Panc1 (cell line): ENCODE data around the gene PRKCQ. TPM values are rescaled to one million over a fixed set of nuclear protein-coding genes. Genes with fewer than 3 reads are reported as not detected.

Experiments used
- ATAC-seq: fragments of 200-7000 bp; cut with Tn5 transposase; 2 replicates; pipeline ENCODE4 v1.9.1; 2020; ENCODE audit warnings: mild to moderate bottlenecking, moderate library complexity
- BruUV-seq: library from RNA; stranded (reverse); fragments of 400-500 nt; replicated peaks from 2 replicates; lab custom pipeline; 2021; lab: Mats Ljungman, UMichigan
- CTCF ChIA-PET: fragments of 300-600 bp; sonication (Branson Sonifier 250); formaldehyde crosslinking; loops from one replicate; lab custom pipeline; 2022; ENCODE audit warnings: antibody characterized with exemption; lab: Charles Lee
- POLR2A ChIA-PET: fragments of 300-600 bp; sonication (Branson Sonifier 250); formaldehyde crosslinking; loops from one replicate; lab custom pipeline; 2022; ENCODE audit warnings: antibody characterized with exemption; lab: Charles Lee
- DNase-seq: peaks from one replicate; pipeline ENCODE4 v3.0.0-alpha.2; 2010; ENCODE audit warnings: low read depth, low spot score
- H3K27ac ChIP-seq: 2 replicates; pipeline ENCODE4 v1.5.1; 2011; ENCODE audit warnings: mild to moderate bottlenecking, low read length, inconsistent platforms
- H3K27me3 ChIP-seq: fragments of 200-500 bp; sonication (Bioruptor generic); 2 replicates; pipeline ENCODE4 v1.6.0; 2014; ENCODE audit warnings: low read length, inconsistent platforms; ENCODE audit not compliant: control insufficient read depth, insufficient read depth
- H3K36me3 ChIP-seq: fragments of 200-500 bp; sonication (Bioruptor generic); 2 replicates; pipeline ENCODE4 v1.5.1; 2014; ENCODE audit warnings: inconsistent platforms, mild to moderate bottlenecking, low read length, moderate library complexity; ENCODE audit not compliant: control insufficient read depth, insufficient read depth
- H3K4me1 ChIP-seq: 2 replicates; pipeline ENCODE4 v1.5.1; 2011; ENCODE audit warnings: inconsistent platforms, mild to moderate bottlenecking, low read length, moderate library complexity; ENCODE audit not compliant: control insufficient read depth, insufficient read depth
- H3K4me3 ChIP-seq, 2 experiments: 2 replicates each; pipeline ENCODE4 v1.5.1; 2011 to 2012; ENCODE audit warnings: low read depth in 2 of 2, low read length in 2 of 2, mild to moderate bottlenecking in 2 of 2, inconsistent platforms in 1 of 2, moderate library complexity in 1 of 2
- H3K9me3 ChIP-seq: fragments of 200-500 bp; sonication (Bioruptor generic); 2 replicates; pipeline ENCODE4 v1.5.1; 2014; ENCODE audit warnings: low read depth, mild to moderate bottlenecking, inconsistent platforms, low read length, moderate library complexity; ENCODE audit not compliant: control insufficient read depth, insufficient read depth
- POLR2AphosphoS5 ChIP-seq: IDR thresholded peaks from 2 replicates; pipeline ENCODE4 v1.6.1; 2012; ENCODE audit warnings: mild to moderate bottlenecking, low read depth, low read length, moderate library complexity
- SIN3A ChIP-seq: IDR thresholded peaks from 2 replicates; pipeline ENCODE4 v1.6.1; 2012; ENCODE audit warnings: low read depth, mild to moderate bottlenecking, low read length, moderate library complexity, borderline replicate concordance; ENCODE audit not compliant: insufficient read depth
- TCF7L2 ChIP-seq: IDR thresholded peaks from 2 replicates; pipeline ENCODE4 v1.6.1; 2011; ENCODE audit warnings: mild to moderate bottlenecking, low read depth, low read length, inconsistent platforms
- in situ Hi-C: cut with HindIII; loops from 2 replicates; pipeline ENCODE4 v1.10.0; 2016; ENCODE audit warnings: low sequenced_read_pairs, low pct_unique_long_range_greater_than_20kb
- intact Hi-C: fragments of 100-400 bp; cut with micrococcal nuclease; formaldehyde crosslinking; loops from one replicate; pipeline ENCODE4 v1.10.0; 2022; ENCODE audit not compliant: unreplicated experiment
- total RNA-seq: library from RNA; stranded (reverse); gene quantifications from one replicate; pipeline ENCODE4 v1.2.1, GENCODE V29; 2021; ENCODE audit not compliant: unreplicated experiment
- TF ChIP-seq, protein P1 (sequence below): fragments of 450-650 bp; IDR thresholded peaks from 2 replicates; pipeline ENCODE4 v1.5.1; 2017; ENCODE audit warnings: mild to moderate bottlenecking
- TF ChIP-seq, protein P2 (sequence below), 2 experiments: IDR thresholded peaks; 2 replicates each; pipeline ENCODE4 v1.6.1; 2011 to 2012; ENCODE audit warnings: low read depth in 2 of 2, control low read depth in 1 of 2, low read length in 1 of 2, mild to moderate bottlenecking in 1 of 2, moderate library complexity in 1 of 2; ENCODE audit not compliant: insufficient read depth in 1 of 2

The PRKCQ gene
- total RNA-seq, 1 experiment from 2014 or later: 0.23 TPM

GRCh38 chr10:6401558-6402348, 178.3 kb downstream of the PRKCQ start:
- no peaks in the 10 kb centered on the region for H3K36me3 ChIP-seq
- peak overlapping the region; percentile 72 for H3K27ac ChIP-seq
- no peaks in the 10 kb centered on the region for H3K9me3 ChIP-seq
- in situ Hi-C loops (no loop called here), intact Hi-C loops (loop anchor here (2.0 kb wide), 2 partner anchors 199 to 293 kb away; partner anchors contain the start of gene PFKFB3)
- peaks cover 3% of the 10 kb centered on the region; the same call in 1 of the 2 replicates for H3K4me1 ChIP-seq
- ChIA-PET CTCF (interaction anchor here (0.6 to 1.9 kb wide), 12 partner anchors 9 to 388 kb away, joined by 3 to 46 read pairs (median 5); partner anchors contain the start of gene PFKFB3), POLR2A (interaction anchor here (0.6 to 1.2 kb wide), 3 partner anchors 199 to 285 kb away, joined by 3 to 10 read pairs (median 6); partner anchors contain the start of gene PFKFB3)
- ATAC-seq (peak; percentile 98), DNase-seq (peak; percentile 75)
- no peak for TF ChIP-seq SIN3A
- TF ChIP-seq, protein P1, sequence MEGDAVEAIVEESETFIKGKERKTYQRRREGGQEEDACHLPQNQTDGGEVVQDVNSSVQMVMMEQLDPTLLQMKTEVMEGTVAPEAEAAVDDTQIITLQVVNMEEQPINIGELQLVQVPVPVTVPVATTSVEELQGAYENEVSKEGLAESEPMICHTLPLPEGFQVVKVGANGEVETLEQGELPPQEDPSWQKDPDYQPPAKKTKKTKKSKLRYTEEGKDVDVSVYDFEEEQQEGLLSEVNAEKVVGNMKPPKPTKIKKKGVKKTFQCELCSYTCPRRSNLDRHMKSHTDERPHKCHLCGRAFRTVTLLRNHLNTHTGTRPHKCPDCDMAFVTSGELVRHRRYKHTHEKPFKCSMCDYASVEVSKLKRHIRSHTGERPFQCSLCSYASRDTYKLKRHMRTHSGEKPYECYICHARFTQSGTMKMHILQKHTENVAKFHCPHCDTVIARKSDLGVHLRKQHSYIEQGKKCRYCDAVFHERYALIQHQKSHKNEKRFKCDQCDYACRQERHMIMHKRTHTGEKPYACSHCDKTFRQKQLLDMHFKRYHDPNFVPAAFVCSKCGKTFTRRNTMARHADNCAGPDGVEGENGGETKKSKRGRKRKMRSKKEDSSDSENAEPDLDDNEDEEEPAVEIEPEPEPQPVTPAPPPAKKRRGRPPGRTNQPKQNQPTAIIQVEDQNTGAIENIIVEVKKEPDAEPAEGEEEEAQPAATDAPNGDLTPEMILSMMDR: peak; percentile 73
- peaks cover 2% of the 10 kb centered on the region; the same call in 1 of the 2 replicates for H3K27me3 ChIP-seq
- peak overlapping the region; percentile 36 to 60 for H3K4me3 ChIP-seq
- no TSS peak for BruUV-seq

GRCh38 chr10:6400821-6401465, 179.1 kb downstream of the PRKCQ start:
- in situ Hi-C loops (no loop called here), intact Hi-C loops (loop anchor here (2.0 kb wide), 1 partner anchor 198 kb away; the partner anchor contains the start of gene PFKFB3)
- H3K9me3 ChIP-seq: no peaks in the 10 kb centered on the region
- no peak for ATAC-seq
- H3K36me3 ChIP-seq: no peaks in the 10 kb centered on the region
- H3K27me3 ChIP-seq: peaks cover 2% of the 10 kb centered on the region; the same call in 1 of the 2 replicates
- BruUV-seq: no TSS peak
- no peak for DNase-seq
- H3K27ac ChIP-seq: peak overlapping the region; percentile 72; the same call in 1 of the 2 replicates
- peaks cover 3% of the 10 kb centered on the region; the same call in 1 of the 2 replicates for H3K4me1 ChIP-seq
- TF ChIP-seq TCF7L2 (no peak), POLR2AphosphoS5 (no peak), SIN3A (no peak)
- TF ChIP-seq, protein P2, sequence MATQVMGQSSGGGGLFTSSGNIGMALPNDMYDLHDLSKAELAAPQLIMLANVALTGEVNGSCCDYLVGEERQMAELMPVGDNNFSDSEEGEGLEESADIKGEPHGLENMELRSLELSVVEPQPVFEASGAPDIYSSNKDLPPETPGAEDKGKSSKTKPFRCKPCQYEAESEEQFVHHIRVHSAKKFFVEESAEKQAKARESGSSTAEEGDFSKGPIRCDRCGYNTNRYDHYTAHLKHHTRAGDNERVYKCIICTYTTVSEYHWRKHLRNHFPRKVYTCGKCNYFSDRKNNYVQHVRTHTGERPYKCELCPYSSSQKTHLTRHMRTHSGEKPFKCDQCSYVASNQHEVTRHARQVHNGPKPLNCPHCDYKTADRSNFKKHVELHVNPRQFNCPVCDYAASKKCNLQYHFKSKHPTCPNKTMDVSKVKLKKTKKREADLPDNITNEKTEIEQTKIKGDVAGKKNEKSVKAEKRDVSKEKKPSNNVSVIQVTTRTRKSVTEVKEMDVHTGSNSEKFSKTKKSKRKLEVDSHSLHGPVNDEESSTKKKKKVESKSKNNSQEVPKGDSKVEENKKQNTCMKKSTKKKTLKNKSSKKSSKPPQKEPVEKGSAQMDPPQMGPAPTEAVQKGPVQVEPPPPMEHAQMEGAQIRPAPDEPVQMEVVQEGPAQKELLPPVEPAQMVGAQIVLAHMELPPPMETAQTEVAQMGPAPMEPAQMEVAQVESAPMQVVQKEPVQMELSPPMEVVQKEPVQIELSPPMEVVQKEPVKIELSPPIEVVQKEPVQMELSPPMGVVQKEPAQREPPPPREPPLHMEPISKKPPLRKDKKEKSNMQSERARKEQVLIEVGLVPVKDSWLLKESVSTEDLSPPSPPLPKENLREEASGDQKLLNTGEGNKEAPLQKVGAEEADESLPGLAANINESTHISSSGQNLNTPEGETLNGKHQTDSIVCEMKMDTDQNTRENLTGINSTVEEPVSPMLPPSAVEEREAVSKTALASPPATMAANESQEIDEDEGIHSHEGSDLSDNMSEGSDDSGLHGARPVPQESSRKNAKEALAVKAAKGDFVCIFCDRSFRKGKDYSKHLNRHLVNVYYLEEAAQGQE (IDR thresholded peaks at IDR 0.05; ENCODE audit: insufficient read depth in 1 of 2, low read depth in 2 of 2, low read length in 1 of 2): no peak
- TF ChIP-seq, protein P1: no peak
- ChIA-PET POLR2A (interaction anchor here (0.6 to 1.2 kb wide), 2 partner anchors 198 to 276 kb away, joined by 6 to 10 read pairs; partner anchors contain the start of gene PFKFB3), CTCF (interaction anchor here (0.7 to 1.9 kb wide), 8 partner anchors 10 to 256 kb away, joined by 3 to 46 read pairs (median 5); partner anchors contain the start of gene PFKFB3)
- 0 out of 4 replicates have a peak overlapping the region, but pooled peaks of 1 of the 2 experiments have one; percentile 60 for H3K4me3 ChIP-seq
